HG02571 (cell line): ENCODE data around the gene UNC119.

ENCODE experiments used
- ATAC-seq: cut with Tn5 transposase; IDR thresholded peaks from one replicate; pipeline ENCODE4 v1.9.1; 2021; ENCODE audit warnings: mild to moderate bottlenecking, moderate library complexity; ENCODE audit not compliant: unreplicated experiment

Gene UNC119

DNA sequence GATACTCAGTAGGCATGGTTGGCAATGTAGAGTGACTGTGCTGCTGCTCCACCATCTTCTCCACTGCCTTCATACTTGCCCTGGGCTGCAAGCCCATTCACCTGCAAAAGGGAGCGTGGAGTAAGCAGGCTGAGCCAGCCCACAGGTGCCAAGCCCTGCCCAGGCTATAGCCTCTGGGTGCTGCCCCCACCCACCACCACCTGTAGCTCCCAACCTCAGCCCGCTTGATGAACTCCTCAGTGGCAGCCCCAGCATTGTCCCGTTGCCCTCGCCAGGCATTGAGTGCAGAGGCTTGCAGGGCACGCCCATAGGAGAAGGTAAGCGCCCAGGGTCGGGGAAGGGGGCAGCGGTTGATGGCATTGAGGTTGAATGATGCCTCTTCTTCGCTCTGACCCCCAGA is 21.1 kb upstream of the UNC119 start:
- no peak for ATAC-seq

DNA sequence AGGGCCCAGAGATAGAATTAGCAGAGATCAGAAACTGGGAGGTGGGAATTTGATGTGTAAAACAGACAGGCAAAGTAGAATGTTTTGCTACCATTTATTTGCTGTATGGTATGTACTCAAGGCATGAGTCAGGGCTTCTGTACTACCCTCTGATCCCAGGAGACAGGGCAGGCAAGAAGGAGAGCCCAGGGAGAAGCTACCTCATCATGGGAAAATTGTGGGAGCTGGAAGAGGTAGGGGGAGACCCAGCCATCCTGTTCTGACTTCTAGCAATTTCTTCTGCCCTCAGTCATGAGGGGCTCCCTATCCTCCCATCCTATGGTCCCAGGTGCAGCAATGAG is 20.6 kb upstream of the UNC119 start:
- no peak for ATAC-seq

DNA sequence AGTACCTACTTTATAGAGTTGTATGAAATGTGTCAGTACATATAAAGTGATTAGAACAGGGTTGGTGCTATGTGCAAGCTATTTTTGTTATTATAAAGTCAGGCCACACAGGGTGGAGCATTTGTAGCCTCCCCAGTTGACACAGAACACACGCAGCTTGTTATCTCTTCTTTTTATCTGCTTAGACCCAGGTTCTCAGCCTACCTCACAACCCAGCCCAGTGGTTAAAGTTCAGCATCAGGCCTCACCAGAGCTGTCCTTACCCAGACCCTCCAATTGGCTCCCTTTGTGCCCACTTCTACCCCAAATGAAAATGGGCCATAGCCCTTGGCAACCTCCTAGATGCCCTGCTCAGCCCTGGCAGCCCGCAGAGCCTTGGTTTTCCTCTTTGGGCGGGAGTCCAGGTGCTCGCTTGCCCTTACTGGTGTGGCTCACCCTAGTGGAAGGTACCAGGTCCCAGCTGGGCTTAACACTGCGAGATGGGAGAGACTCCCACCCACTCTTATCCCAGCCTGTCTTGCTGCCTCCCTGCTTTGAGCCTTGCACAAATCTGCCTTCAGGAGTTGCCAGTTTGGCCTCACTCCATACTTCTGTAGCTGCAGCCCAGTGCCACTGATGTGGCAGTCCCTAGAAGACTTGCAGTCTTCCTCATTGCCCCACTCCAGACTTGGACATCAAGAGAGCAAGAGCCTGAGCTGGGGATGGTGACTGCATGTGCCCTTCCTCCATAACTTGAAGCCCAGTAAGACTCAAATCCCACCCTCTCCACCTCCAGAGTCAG is 20.0 kb upstream of the UNC119 start:
- no peak for ATAC-seq

DNA sequence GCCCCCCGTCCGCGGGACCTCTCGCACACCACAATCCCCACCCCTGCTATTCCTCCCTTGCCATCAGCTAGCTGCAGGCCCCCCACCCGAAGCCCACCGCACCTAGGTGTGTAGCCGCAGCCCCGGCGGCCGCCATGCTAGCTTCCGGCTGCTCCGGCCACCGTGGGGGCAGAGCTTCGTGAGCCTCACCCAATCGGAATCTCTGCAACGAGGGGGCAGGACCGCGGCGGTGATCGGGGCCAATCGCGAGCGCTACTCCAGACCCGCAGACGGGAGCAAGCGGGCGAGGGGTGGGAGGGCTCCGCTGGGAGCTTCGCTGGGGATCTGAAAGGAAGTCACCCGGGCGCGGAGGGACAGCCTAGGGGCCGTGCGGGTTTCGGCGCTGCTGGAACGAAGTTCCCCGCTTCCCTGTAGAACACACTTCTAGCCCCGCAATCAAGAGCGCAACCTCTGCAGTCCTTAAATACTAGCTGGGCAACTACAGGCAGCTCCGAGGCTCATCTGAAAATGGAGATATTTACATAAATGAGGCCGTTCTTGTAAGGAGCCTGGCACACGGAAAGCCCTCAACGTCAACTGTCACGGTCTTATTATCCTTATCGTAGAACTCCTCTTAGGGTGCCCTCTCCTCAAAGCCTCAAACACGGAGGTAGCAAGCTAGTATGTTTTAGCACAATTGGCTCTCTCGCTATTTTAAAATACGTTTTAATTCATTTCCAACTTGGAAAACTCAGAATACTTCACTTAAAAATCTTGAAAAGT is 19.1 kb upstream of the UNC119 start, which contains the start of gene PIGS:
Gene PIGS (minus strand): TSS at position 164 of the 762 bp plus-strand sequence. CDS start 28 bp downstream, at position 136.
- peak; percentile 87 for ATAC-seq

DNA sequence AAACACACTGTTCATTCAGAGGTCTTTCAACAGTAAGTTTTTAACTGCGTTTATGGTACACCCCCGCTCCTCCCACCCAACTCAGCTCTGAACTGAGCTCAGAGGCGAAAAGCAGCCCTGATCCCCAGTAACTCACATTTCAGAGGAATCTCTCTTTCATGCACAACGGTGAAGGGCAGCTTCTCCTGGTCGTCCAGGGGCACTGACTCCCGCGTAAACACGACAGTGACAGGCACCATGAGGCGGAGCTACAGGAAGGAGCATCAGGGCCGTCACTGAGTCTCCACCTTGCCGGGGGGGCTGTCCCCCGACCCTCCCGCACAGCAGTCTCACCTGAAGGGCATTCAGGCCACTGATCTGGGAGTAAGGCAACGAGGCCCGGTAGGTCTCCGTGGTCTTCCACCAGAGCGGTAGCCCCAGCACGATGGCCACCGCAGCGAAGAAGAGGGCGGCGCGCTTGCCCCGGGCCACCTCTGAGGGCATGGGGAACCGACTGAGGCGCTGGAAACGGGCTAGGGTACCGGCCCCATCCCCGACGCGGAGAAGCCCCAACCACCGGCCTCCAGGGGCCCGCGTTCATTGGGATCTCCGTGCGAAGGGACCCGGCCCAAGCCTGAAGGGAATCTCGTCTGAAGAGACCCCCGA is 18.4 kb upstream of the UNC119 start:
- peak; percentile 24 for ATAC-seq

DNA sequence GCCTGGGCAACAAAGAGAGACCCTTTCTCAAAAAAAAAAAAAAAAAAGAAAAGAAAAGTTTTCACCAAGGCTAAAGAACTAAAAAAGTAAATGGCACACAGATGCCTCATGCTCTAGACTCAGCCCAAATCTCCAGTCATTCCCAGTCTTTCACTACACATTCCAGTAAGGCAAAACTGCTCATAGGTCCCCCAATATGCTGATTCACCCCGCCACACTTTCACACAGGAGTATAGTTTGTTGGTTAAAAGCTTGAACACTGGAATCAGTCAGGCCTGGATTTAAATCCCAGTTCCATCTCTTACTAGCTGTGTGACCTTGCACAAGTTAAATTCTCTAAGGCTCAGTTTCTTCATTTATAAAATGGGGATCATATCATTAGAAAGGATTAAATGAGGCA is 17.0 kb upstream of the UNC119 start:
- no peak for ATAC-seq

DNA sequence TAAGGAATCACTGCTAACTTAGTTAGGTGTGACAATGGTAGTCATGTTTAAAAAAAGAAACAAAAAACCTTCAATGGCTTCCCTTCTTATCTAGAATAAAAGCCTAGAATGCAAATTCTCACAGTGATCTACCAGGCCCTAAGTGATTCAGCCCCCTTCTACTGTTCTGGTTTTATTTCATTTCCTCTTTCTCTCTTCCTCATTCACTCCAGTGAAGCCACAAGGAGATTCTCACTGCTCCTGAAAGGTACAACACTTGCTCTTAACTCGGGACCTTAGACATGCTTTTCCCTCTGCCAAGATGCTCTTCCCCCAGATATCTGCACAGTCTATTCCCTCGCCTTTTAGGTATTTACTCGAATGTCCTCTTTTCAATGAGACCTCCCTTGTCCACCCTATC is 15.2 kb upstream of the UNC119 start:
- ATAC-seq, result no peak

DNA sequence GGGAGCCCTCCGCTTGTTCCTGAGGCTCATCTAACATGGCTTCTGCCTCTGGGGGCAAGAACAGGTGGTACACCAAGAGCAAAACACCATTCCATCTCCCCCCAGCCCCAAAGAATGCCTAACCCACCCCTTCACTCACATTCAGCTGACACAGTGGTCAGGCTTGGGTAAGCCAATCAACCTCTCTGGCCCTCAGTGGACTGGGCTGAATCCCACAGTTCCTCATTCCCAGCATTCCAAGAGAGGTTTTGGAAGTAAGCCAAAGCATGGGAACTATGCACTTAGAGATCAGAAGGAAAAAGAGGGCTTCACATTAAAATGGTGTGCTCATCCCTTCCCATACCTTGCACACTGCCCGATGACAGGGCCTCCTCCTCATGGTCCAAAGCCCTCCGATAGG is 11.1 kb upstream of the UNC119 start:
- ATAC-seq, result no peak

DNA sequence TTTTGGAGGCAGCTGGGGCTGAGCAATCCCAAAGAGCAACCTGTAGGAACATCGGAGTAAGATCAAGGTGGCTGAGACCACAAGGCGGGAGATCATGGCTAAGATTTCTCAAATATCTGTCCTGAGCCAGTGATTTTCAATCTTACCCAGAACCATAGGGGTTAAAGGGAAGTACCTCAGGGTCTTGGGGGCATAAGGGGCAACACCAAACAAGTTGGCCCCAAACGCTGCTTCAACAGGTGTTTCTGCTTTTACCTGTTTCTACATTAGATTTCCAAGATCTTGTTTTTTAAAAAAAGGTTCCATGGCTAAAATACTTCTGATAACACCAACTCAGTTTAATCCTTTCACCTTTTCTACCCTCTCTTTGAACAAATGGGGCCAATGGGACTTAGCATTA is 2.6 kb upstream of the UNC119 start:
- no peak for ATAC-seq

DNA sequence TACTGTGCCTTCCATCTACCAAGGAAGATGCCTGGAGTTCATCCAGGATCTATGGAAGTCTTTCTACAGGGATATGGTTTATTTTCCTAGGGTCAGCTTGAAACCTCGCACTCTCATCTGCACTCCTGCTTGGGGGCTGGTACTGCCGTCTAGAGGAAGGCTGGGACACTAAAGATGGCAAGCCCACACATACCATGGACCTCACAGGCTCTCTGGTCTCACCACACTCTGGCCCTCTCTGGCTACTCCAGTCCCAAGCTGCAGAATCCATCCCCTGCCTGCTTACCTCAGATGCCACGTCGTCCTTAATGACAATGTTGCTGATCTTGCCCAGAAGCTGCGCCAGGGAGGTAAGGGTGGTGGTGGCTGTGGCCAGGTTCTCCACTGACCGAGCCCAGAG is 2.1 kb upstream of the UNC119 start:
- ATAC-seq, result no peak

DNA sequence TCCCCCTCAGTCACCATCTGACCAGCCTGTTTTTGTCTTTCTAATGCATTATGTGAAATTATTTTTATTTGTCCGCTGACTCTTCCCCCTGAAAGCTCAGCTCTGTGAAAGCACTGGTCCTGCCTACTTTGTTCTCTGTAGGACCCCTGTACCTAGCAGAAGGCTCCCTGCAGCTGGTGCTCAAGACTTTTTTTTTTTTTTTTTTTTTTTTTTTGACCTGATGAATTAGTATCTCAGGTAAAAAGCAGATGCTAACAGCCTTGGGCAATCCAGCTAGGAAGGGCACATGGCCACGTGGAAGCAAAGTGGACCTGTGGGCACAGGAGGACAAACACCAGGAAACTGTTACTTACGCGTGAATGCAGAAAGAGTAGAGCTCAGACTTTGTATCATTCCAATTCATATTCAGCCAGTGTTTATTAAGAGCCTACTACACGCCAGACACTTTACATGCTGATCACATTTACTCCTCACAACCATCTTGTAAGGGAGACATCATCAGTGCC is 629 bp upstream of the UNC119 start:
- ATAC-seq, result no peak

DNA sequence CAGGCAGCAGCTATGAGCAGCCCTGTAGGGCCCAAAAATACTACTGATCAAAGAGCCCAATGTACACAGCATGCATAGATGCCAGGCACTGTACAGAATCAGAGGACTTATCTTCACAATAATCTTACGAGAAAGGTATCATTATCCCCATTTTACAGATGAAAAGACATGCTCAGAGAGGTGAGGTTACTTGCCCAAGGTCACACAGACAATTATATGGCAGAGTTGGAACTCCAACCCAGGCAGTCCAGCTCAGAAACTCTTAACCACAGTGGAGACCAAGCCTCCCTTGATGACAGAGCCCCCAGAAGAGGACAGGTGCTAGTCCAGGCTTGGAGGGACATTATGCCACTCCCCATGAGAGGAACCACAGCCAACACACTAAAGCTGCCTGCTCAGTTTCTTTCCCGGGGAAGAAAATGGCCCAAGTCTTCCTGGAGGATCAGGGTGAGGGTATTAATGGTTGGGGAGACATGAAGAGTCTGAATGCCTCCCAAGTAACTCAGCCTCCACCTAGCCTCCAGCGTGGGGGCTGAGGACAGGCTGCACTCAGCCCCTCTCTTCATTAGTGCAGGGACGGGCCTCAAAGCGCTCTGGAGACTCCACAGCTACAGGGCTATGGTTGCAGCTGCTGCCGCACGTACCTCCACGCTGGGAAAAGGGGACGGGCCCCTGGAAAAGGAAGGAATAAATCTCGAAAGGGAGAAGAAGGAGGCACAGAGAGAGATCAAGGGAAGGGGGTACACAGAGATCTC is 826 bp downstream of the UNC119 start:
- ATAC-seq, result no peak

DNA sequence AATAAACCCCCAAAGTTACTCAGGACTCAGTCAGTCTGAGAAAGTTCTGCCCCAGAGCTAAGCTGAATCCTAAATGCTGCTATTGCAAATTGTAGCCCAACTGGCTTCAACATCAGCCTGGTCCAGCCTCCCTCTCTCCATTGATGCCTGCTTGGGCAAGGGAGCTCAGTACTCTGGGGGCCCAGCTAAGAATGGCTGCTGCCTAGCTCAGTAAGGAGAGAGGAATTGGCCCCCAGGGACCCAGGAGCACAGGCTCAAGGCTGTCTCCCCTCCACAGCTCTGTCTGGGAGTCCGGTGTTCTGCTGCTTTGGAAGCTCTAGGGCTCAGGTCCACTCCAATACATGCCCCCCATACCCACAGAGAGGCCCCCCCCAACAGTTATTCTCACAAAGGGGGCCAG is 1.6 kb downstream of the UNC119 start:
- ATAC-seq, result no peak

DNA sequence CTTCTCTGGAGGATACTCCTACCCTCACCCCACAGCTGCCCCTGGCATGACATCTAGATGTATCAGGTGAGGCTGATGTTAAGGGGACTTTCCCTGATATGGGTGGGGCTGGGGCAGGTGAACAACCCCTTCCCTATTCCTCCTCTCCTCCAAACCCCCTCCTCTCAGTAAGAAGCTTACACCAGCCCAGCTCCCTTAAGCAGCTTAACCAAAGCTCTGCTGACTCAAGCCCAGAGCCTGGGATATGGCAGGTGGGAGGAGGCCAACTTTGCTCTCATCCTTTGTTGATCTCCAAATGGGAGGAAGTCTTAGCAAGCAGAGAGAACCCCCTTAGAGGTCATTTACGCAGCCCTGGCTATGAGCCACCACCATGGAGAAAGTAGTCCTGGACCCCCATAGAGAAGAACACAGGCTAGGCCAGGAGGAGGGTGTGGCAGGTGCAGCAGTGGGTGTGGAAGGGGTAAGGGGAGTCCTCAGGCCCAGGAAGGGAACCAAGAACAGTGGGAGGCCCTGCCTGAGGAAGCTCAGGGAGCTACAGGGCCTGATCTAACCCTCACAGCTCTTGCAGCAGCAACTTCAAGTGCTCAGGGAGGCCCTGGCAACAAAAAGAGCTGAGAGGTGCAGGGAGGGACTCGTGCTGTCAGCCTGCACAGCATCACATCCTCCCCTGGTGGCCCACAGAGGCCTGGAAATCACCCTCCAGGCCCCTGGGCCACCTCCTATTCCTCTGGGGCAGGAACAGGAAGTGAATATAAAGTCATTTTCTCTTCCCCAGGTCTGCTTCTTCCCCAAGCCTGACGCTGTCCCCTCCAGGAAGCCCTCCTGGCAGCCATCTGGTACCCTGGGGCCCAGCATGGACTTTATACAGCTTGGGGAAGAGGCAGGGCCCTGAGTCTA is 2.9 kb downstream of the UNC119 start:
- no peak for ATAC-seq

DNA sequence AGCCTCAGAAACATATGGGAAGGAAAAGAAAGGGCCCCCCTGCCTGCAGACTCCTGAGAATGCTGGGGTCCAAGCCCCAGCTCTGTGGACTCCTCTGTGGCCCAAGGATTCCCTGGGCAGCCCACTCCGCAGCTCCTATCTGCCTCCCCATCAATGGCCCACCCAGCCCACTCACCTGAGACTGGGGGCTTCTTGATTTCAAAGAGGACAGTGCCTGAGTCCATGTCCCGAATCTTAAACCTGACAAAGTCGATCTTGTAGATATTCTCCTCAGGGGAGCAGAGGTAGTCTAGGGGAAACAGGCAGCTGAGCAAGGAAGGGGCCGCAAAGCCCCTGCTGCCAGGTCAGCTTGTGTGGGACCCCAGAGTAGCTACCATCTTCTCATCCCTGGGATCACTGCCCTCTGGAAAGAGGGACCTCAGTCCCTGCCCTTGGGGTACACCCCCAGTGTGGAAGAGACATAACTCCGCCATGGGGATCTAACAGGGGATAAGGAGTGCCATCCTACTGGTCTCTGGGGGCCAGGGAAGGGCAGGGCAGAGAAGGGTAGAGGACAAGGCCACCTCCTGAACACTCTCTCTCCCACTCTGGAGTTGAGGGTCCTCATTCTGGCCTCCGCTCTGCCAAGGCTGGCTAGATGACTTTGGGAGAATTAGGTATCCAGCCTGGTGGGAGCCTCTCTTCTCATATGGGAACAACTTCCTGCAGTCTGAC is 3.9 kb downstream of the UNC119 start:
- ATAC-seq, result no peak

DNA sequence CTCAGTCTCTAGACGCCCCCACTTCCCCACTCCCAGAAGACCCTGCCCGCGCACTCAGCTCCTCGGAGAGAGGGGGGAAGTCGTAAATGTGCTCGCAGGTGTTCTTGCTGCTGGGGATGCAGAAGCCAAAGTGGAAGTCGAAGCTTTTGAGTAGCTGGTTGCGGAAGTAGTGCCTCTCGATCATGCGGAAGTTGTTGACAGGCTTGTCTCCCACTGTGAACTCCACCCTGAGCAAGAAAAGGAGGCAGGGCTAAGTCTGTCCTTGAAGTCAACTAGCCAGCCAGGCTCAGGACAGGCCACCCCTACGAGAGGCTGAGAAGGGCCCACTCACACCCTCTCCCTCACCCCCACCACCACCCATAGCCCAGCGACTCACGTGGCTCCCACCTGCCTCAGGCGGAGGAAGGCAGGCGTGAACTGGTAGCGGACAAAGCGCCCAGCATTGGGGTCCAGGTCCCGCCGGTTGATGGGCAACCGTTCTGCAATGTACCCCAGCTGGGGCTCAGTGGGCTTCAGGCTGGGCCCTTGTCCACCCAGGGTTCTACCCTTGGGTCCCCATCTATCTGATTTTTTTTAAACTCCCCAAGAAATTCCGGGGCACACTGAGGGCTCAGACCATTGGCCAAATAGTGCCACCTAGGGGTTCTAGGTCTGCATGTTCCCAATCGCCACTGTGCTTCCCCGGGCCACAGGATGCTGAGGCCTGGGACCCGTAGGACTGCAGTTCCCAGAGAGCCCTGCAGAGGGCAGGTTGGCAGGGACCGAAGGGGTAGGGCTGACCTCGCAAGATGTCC is 4.6 kb downstream of the UNC119 start:
- peak; percentile 37 for ATAC-seq

DNA sequence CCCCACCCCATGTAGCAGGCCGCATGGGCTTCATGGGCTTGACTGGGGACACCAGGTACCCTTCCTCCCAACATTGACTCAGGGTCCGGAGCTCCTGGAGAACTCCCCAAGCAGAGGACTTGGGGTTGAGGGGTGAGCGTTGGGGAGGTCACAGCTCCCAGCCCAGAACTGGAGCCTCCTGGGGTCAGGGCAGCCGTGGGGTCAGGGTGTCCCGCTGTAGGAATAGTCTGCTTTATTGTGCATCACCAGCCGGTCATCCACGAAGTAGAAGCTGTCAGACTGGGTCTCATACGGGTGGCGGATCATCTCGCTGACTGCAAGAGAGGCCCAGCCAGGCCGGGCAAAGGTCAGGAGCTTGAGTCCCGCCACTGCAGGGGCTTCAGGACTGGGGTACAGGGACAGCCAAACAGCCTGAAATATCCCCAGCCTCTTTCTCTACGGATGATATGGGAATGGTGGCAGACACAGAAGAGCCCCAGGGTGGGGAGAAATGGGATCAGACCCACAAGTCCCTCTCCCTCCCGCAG is 5.3 kb downstream of the UNC119 start:
- ATAC-seq, result no peak

DNA sequence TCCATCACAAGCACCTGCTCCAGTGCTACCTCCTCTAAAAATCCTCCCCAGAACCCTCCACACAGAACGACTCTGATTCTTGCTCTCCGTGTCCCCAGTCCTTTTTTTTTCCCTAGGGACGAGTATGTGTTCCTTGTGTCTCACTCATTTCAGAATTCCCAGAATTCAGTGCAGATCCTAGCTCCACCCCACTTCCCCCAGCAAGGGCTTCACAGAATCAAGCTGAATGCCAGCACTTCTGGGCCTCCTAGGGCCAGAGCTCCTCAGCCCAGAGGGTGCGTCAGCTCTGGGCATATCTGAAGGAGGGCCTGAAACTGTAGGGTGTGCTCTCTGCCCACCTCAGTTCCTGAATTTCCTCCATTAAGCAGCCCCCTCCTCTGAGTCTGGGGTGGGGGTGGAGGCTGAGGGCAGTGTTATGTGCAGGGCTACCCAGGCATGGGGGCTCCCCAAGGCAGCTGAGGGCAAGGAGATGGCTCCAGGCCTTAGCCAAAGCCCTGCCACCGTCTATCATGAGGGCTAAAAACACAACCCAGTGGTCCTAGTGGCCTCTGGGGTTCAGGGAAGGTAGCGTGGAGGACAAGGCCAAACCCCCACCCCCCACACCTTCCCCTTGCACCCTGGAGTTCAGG is 6.5 kb downstream of the UNC119 start:
- no peak for ATAC-seq
